Spinal cord (tissue), 10 donors: ENCODE results near the gene C14orf132. TPM values are rescaled to one million over a fixed set of nuclear protein-coding genes. Genes with fewer than 3 reads are reported as not detected.
"Not testable (repeated sequence)": the region's sequence is repeated elsewhere in the genome, so short reads cannot be mapped to it uniquely, and the experiment has no call there.

ENCODE experiments used
- DNase-seq, 6 donors: peaks; one replicate each; pipeline versions ENCODE4 v3.0.0 to v3.0.0-alpha.2; 2013 to 2015; ENCODE audit warnings: low spot score in 6 of 6, low read depth in 4 of 6
- H3K27ac ChIP-seq: one replicate; pipeline ENCODE4 v1.5.1; 2013; ENCODE audit warnings: low read depth, low read length, control low read depth
- H3K27me3 ChIP-seq: one replicate; pipeline ENCODE4 v1.6.1; 2013; ENCODE audit warnings: low read length; ENCODE audit not compliant: control insufficient read depth, insufficient read depth
- H3K36me3 ChIP-seq: one replicate; pipeline ENCODE4 v1.6.1; 2013; ENCODE audit warnings: low read length; ENCODE audit not compliant: control insufficient read depth, insufficient read depth
- H3K4me1 ChIP-seq: one replicate; pipeline ENCODE4 v1.6.1; 2013; ENCODE audit warnings: low read length; ENCODE audit not compliant: control insufficient read depth, insufficient read depth
- H3K4me3 ChIP-seq: one replicate; pipeline ENCODE4 v1.5.1; 2013; ENCODE audit warnings: low read depth, low read length, control low read depth
- H3K9me3 ChIP-seq: one replicate; pipeline ENCODE4 v1.6.1; 2013; ENCODE audit warnings: low read length; ENCODE audit not compliant: control insufficient read depth, insufficient read depth
- WGBS: methylation state at CpG from one replicate; pipeline ENCODE4 v1.1.5; 2013; ENCODE audit warnings: missing lambda C conversion rate; ENCODE audit not compliant: insufficient coverage; 5-methylcytosine and 5-hydroxymethylcytosine counted together
- polyA plus RNA-seq, 2 donors: library from polyadenylated mRNA; unstranded; fragments of 120-200 nt; gene quantifications; one replicate each; pipeline ENCODE4 v1.2.1, GENCODE V29; 2013; ENCODE audit not compliant: insufficient read length in 2 of 2
- total RNA-seq, 2 donors: library from RNA; depleted of rRNA in 1 of 2; stranded (reverse); fragments of 120-200 nt in 1 of 2; fragments of >200 nt in 1 of 2; gene quantifications; one replicate each; pipeline versions ENCODE4 v1.2.3 to v1.2.4, GENCODE V29; 2013 to 2014
- donor health status: healthy.

Gene C14orf132
- total and polyA plus RNA-seq, 4 donors, result 33.3 to 125 (median 76.0) TPM

DNA sequence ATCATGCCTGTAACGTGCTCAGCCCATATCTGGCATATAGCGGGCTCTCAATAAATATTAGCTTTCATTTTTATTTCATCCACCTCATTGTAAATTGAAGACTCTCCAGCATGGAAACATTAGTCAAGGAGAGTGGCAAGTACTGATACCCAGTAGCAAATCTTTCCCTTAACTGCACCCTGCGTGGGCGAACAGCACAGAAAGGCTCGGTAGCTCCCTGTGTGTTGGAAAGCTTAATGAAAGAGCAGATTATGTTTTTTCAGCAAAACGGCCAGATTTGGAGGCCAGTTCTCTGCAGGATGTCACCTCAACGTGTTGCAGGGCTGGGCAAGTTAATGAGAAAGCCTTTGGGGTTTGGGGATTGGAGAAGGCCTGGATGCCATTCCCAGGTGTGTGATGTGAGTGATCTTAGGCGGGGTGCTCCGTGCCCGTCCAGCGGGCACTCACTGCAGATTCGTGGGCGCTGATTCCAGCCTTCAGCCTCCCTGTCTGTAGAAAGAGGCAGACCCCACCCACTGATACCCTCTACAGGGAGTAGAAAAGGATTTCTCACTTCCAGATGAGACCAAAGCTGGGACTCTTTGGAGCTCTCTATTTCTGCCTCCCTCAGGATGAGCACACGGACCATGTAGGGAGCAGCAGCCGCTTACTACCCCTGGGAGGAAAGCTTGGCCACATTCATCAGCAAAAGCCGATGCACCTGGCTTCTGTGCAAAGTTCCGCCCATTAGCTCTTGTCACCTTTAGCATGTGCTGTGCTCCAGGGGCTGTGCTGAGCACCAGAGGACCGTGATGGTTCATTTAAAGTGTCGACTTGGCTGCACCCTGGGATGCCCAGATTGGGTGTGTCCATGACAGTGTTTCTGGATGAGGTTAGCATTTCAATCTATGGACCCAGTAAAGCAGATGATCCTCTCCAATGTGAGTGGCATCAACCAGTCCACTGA, 29.1 kb downstream of the C14orf132 start:
- WGBS, result 77% methylated on average over 13 of the region's 19 CpGs
- H3K4me3 ChIP-seq, result no peak overlapping the region
- H3K27me3 ChIP-seq, result no peaks in the 10 kb centered on the region
- no peaks in the 10 kb centered on the region for H3K9me3 ChIP-seq
- no peak overlapping the region for H3K27ac ChIP-seq
- DNase-seq, result no peak
- peaks cover 4% of the 10 kb centered on the region for H3K36me3 ChIP-seq
- peaks cover 14% of the 10 kb centered on the region for H3K4me1 ChIP-seq

DNA sequence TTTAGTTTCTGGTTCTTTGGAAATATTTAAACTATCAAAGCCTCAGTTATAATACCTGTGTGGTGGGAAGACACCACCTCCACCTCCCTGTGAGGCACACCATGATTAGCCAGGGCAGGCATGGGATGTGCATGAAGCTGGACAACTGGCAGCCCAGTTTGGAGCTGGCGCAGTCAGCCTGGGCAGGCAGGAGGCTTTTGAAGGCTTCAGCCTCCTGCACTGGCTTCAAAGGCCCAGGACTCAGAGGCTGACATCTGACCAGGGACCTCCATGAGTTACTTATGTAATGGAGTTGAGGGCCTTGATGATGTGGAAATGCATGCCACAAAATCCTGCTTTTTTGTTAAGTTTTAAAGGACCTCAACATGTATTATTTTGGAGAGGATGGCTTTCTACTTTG, 30.3 kb downstream of the C14orf132 start:
- 94% methylated on average over 1 of the region's 1 CpG for WGBS
- Histone ChIP-seq H3K4me1 (peaks cover 14% of the 10 kb centered on the region), H3K27me3 (no peaks in the 10 kb centered on the region), H3K27ac (no peak overlapping the region), H3K4me3 (no peak overlapping the region), H3K36me3 (peaks cover 4% of the 10 kb centered on the region), H3K9me3 (no peaks in the 10 kb centered on the region)
- no peak for DNase-seq

GRCh38 chr14:96071561-96071960, 32.4 kb downstream of the C14orf132 start:
- no peaks in the 10 kb centered on the region for H3K4me1 ChIP-seq
- H3K27ac ChIP-seq, result no peak overlapping the region
- no peaks in the 10 kb centered on the region for H3K9me3 ChIP-seq
- no peaks in the 10 kb centered on the region for H3K27me3 ChIP-seq
- H3K4me3 ChIP-seq, result no peak overlapping the region
- peaks cover 4% of the 10 kb centered on the region for H3K36me3 ChIP-seq
- DNase-seq, result no peak
- 83% methylated on average over 4 of the region's 4 CpGs for WGBS

GRCh38 chr14:96072076-96072475, 32.9 kb downstream of the C14orf132 start:
- Histone ChIP-seq H3K27me3 (no peaks in the 10 kb centered on the region), H3K36me3 (peaks cover 4% of the 10 kb centered on the region), H3K27ac (no peak overlapping the region), H3K4me3 (no peak overlapping the region), H3K4me1 (no peaks in the 10 kb centered on the region), H3K9me3 (no peaks in the 10 kb centered on the region)
- DNase-seq, result no peak
- 98% methylated on average over 8 of the region's 10 CpGs for WGBS

GRCh38 chr14:96072746-96073145, 33.6 kb downstream of the C14orf132 start:
- no peaks in the 10 kb centered on the region for H3K27me3 ChIP-seq
- H3K9me3 ChIP-seq, result no peaks in the 10 kb centered on the region
- no peak overlapping the region for H3K27ac ChIP-seq
- H3K4me1 ChIP-seq, result peaks cover 5% of the 10 kb centered on the region
- 96% methylated on average over 3 of the region's 6 CpGs for WGBS
- no peak for DNase-seq
- H3K36me3 ChIP-seq, result peaks cover 4% of the 10 kb centered on the region
- no peak overlapping the region for H3K4me3 ChIP-seq

GRCh38 chr14:96073260-96074039, 34.3 kb downstream of the C14orf132 start:
- peaks cover 12% of the 10 kb centered on the region for H3K4me1 ChIP-seq
- DNase-seq, H3K36me3 ChIP-seq, H3K27ac ChIP-seq, H3K27me3 ChIP-seq, H3K4me3 ChIP-seq, H3K9me3 ChIP-seq: not testable (repeated sequence)
- WGBS, result 100% methylated on average over 1 of the region's 4 CpGs

DNA sequence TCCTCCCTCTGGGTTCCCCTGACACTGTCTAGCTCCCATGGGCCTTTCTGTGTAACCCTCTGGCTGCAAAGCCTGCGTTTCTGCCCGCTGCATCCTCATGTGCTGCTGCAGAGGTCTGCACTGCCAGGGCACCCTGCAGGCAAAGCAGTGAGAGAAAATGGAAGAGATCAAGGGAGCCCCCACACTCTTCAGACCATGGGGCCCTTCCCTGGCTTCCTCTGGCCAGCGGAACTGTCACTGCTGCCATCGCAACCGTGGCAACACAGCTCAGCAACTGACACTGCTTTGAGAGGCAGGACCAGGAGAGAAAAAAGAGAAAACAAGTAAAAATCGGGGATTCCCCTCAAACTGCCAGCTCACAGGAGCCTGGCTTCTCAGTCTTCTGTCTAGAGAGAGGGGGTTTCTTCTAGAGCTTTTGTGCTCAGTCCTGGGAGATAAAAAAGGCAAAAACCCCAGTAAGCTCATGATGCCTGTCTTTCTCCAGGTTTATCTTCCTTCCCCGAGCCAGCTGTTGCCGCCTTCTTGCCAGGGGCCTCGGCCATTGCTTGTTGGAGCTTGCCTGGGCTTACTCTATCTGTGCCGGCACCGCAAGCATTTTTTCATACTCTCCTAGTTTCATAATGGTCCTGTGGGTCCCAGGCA, 38.9 kb downstream of the C14orf132 start:
- 36% methylated on average over 11 of the region's 11 CpGs for WGBS
- DNase-seq, result peak in 2 of 6 donors; percentile 47 to 56
- H3K27ac ChIP-seq, result peak overlapping the region; percentile 53
- peaks cover 18% of the 10 kb centered on the region for H3K4me1 ChIP-seq
- H3K27me3 ChIP-seq, result no peaks in the 10 kb centered on the region
- H3K36me3 ChIP-seq, result peaks cover 6% of the 10 kb centered on the region
- no peaks in the 10 kb centered on the region for H3K9me3 ChIP-seq
- no peak overlapping the region for H3K4me3 ChIP-seq

DNA sequence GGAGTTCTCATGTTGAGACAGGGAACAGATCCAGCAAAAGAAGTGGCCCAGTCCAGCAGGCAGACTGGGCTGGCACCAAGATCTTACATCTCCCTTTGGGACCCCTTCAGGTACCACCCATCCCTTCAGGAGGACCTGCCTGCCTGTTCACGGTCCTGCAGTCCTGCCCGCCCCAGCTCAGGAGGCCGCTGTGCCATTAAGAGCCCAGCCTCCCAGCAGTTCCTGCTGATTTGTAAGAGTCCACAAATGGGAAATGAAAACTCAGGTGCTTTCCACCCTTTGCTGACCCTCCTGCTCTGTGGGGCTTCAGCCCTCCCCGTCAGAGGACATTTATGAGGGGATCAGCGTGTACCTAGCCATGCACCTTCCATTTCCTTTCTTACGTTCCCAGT, 39.5 kb downstream of the C14orf132 start:
- Histone ChIP-seq H3K27me3 (no peaks in the 10 kb centered on the region), H3K27ac (peak overlapping the region; percentile 53), H3K4me3 (no peak overlapping the region), H3K4me1 (peaks cover 18% of the 10 kb centered on the region), H3K36me3 (peaks cover 6% of the 10 kb centered on the region), H3K9me3 (no peaks in the 10 kb centered on the region)
- DNase-seq, result no peak
- 84% methylated on average over 5 of the region's 6 CpGs for WGBS

GRCh38 chr14:96079066-96079465, 39.9 kb downstream of the C14orf132 start:
- 83% methylated on average over 1 of the region's 8 CpGs for WGBS
- Histone ChIP-seq H3K4me3 (no peak overlapping the region), H3K36me3 (peaks cover 6% of the 10 kb centered on the region), H3K27ac (no peak overlapping the region), H3K4me1 (peaks cover 18% of the 10 kb centered on the region), H3K27me3 (no peaks in the 10 kb centered on the region), H3K9me3 (no peaks in the 10 kb centered on the region)
- no peak for DNase-seq
